ENCODE data around the gene MRPL12. TPM values are rescaled to one million over a fixed set of nuclear protein-coding genes. Genes with fewer than 3 reads are reported as not detected.
"Not testable (repeated sequence)": the region's sequence is repeated elsewhere in the genome, so short reads cannot be mapped to it uniquely, and the experiment has no call there.

Gene MRPL12
- total RNA-seq, 1 experiment from 2014 or later = 140 TPM

GRCh38 chr17:81675515-81676221 is 27.5 kb upstream of the MRPL12 start:
- peak; percentile 61 for DNase-seq
- not testable (repeated sequence) for H3K4ac ChIP-seq (ENCODE audit: low read depth, low read length); H3K27ac ChIP-seq (ENCODE audit: insufficient read length, low read depth, low read length); H3K4me2 ChIP-seq (ENCODE audit: insufficient read depth, insufficient read length, low read length); H4K20me1 ChIP-seq (ENCODE audit: control insufficient read depth, insufficient read depth, insufficient read length); H2AK5ac ChIP-seq (ENCODE audit: insufficient read length, low read length); H3K4me1 ChIP-seq (ENCODE audit: insufficient read depth, low read length); H2BK12ac ChIP-seq (ENCODE audit: insufficient read length, low read depth, low read length); H3K4me1 Mint-ChIP-seq; H3T11ph ChIP-seq (ENCODE audit: low read length); H3K79me1 ChIP-seq (ENCODE audit: insufficient read depth, low read depth, low read length, poor library complexity, severe bottlenecking); H3K9me3 ChIP-seq (ENCODE audit: control insufficient read depth, low read depth, low read length); H3K23me2 ChIP-seq (ENCODE audit: insufficient read length, low read depth, low read length, poor library complexity, severe bottlenecking); H2BK20ac ChIP-seq (ENCODE audit: low read depth, low read length, poor library complexity, severe bottlenecking); H3K18ac ChIP-seq (ENCODE audit: insufficient read length, low read depth, low read length); H3K4me3 Mint-ChIP-seq; H3K23ac ChIP-seq (ENCODE audit: insufficient read length, low read depth, low read length); H2BK5ac ChIP-seq (ENCODE audit: insufficient read length, low read length); H2BK15ac ChIP-seq (ENCODE audit: low read depth, low read length); H2BK120ac ChIP-seq (ENCODE audit: low read depth, low read length, poor library complexity, severe bottlenecking); H3K27me3 Mint-ChIP-seq (ENCODE audit: low read depth); H3K56ac ChIP-seq (ENCODE audit: insufficient read length, low read depth, low read length); H3K27ac Mint-ChIP-seq; H2AFZ ChIP-seq (ENCODE audit: low read length); H4K8ac ChIP-seq (replicated peaks; ENCODE audit: insufficient read length, low read depth, low read length); H3K9me3 Mint-ChIP-seq; H4K91ac ChIP-seq (ENCODE audit: insufficient read length, low read depth, low read length); H3K9ac ChIP-seq (ENCODE audit: extremely low read depth, insufficient read length, low read length); H4K5ac ChIP-seq (ENCODE audit: insufficient read length, low read depth, low read length); H3K79me2 ChIP-seq (ENCODE audit: insufficient read depth, low read length); H3K27me3 ChIP-seq (ENCODE audit: insufficient read depth, low read length); H3K14ac ChIP-seq (ENCODE audit: insufficient read depth, low read length)
- peak; percentile 73 for TF ChIP-seq CTCF (conservative IDR thresholded peaks at IDR 0.05)
- no CpG with 5 or more reads among the region's 18 CpGs for WGBS (ENCODE audit: extremely low coverage, insufficient read length, low lambda C conversion rate)
- H3K36me3 Mint-ChIP-seq (ENCODE audit: insufficient read depth in 1 of 3, low read depth in 3 of 3) = peaks cover 22 to 43% (median 40%) of the 10 kb centered on the region in 3 experiments; a peak in 6 of 7 replicates

Data from H9 (cell line).